DMS114 treated with DMSO at 0.1 percent for 48 hours (cell line): ENCODE measurements around the gene TFIP11.
"Not testable (repeated sequence)": the region's sequence is repeated elsewhere in the genome, so short reads cannot be mapped to it uniquely, and the experiment has no call there.

Experiments used
- DNase-seq: peaks from one replicate; lab custom pipeline; 2025; ENCODE audit not compliant: unreplicated experiment; lab: John Stamatoyannopoulos, UW

Gene TFIP11

DNA sequence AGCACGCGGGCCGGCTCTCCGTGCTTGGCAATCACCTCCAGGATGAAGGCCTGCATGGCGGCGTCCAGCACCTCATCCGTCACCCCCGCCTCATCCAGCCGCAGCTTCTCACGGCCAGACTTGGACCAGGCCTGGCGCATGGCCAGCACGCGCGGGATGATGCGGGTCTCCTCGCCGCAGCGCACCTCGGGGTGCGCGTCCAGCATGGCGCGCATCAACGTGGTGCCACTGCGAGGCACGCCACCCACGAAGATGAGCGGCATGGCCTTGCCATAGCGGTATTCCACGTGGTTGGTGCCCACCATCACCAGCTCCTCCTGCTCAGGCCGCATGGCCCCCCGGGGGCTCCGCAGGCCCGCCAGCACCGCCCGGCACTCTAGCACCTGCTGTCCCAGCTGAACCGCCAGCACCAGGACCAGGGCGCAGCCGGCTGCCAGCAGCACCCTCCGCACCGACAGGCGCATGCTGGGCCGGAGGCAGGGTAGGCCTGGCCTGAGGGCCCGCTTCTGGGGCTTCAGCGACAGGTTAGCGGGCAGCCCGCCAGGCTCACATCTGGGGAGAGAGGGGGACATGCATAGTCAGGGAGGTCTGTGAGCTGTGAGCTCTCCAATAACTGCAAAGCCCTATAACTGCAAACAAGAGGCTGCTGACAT lies 29.0 kb upstream of the TFIP11 start:
- no peak for DNase-seq

GRCh38 chr22:26540119-26540518 lies 27.8 kb upstream of the TFIP11 start:
- DNase-seq, result no peak

- no peak for DNase-seq
Observed at GRCh38 chr22:26536762-26537134, 24.5 kb upstream of the TFIP11 start.

GRCh38 chr22:26536056-26536761 lies 23.9 kb upstream of the TFIP11 start:
- no peak for DNase-seq

GRCh38 chr22:26535603-26535908 lies 23.3 kb upstream of the TFIP11 start:
- no peak for DNase-seq

GRCh38 chr22:26534874-26535602 lies 22.8 kb upstream of the TFIP11 start:
- no peak for DNase-seq

DNA sequence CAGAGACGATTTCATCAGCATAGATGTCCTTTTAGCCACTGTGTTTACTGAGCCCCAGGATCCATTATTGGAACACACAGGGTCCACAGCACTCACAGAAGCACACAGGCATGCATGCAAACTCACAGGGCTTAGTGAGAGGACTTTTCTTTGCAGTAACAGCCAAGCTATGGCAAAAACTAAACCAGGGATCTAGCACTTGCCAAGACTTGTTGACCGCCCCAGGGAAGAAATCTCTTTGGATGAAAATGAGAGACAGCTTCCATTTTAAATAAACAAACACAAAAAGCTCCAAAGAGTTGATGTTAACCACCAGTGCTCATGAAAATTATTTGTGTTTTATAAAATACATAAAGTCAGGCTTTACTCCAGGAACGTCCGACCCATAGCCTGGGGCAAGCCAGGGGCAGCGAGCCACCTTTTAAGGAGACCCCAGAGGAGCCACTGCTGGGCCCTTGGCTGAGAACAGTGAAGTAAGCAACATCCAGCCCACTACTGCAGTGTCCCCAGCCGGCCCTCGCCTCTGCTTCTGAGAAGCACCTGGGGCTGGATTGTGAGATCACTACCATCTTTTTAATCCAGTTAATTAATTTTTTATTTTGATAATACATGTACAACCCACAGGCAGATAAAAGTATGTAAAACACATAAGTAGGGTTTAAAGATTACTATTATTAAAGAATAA lies 22.0 kb upstream of the TFIP11 start:
- no peak for DNase-seq

GRCh38 chr22:26529345-26529744 lies 17.1 kb upstream of the TFIP11 start:
- DNase-seq, result no peak

- DNase-seq, result not testable (repeated sequence)
Observed at GRCh38 chr22:26528518-26528917, 16.2 kb upstream of the TFIP11 start.

- DNase-seq, result no peak
Observed at GRCh38 chr22:26527574-26528465, 15.5 kb upstream of the TFIP11 start.

- DNase-seq, result no peak
Observed at GRCh38 chr22:26527167-26527566, 14.9 kb upstream of the TFIP11 start.

DNA sequence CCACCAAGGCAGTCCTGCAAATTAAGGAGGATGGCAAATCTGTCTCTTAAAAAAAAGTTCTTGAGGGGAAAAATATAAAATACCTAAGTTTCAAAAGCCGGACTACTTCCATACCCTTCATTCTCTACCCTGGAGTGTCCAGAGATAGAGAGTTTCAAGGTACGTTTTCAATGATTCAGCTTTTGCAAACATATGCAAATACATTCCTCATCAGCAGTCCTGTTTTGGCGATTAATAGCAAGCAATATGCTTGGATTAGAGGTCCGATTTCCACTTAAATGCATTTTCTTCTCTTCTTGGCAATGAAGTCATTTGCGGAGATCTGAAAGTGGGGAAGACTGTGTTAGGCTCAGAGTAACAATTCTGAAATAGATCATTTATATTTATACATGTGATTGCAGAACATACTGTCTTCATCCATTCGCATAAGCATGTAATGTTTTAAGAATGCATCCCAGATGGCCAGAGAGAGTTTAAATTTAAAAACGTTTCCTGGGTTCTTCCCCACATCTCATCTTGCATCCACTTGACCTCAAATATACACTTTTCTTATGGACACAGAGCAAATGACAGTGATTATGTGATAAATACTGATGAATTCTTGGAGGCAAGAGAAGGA lies 13.8 kb upstream of the TFIP11 start:
- DNase-seq, result no peak

GRCh38 chr22:26524870-26525269 lies 12.6 kb upstream of the TFIP11 start:
- no peak for DNase-seq

DNA sequence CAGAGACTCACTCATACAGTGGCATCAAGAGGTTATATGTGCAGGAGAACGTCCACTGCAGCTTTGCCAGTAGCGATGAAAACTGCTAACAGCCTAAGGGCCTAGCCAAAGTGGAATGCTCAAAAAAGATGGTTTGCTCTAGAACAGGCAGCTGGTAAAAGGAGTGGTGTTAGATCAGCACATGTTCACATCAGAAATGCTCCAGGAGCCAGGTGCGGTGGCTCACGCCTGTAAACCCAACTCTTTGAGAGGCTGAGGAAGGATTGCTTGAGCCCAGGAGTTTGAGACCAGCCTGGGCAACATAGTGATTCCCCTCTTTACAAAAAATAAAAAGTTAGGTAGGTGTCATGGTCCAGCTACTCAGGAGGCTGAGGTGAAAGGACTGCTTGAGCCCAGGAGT lies 10.3 kb upstream of the TFIP11 start:
- no peak for DNase-seq

DNA sequence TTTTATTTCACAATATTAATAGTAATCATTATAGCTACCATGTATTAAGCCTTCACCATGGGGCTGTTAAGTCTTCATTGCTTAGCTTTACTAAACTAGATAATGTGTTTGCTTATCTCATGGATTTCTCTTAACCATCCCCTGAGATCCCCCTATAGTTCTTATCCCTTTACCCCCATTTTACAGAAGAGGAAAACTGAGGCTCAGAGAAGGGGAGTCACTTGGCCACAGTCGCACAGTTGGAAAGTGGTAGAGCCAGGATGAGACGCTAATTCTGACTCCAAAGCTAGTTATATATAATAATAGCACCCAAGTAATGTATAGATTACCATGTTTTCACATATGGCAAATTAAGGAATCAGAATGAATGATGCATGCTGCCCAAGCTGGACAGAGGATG lies 9.7 kb upstream of the TFIP11 start:
- no peak for DNase-seq

- no peak for DNase-seq
Observed at GRCh38 chr22:26517429-26517828, 5.2 kb upstream of the TFIP11 start.

GRCh38 chr22:26516503-26516902 lies 4.2 kb upstream of the TFIP11 start:
- no peak for DNase-seq

GRCh38 chr22:26515931-26516330 lies 3.7 kb upstream of the TFIP11 start:
- DNase-seq, result no peak

GRCh38 chr22:26514419-26515161 lies 2.3 kb upstream of the TFIP11 start:
- no peak for DNase-seq

DNA sequence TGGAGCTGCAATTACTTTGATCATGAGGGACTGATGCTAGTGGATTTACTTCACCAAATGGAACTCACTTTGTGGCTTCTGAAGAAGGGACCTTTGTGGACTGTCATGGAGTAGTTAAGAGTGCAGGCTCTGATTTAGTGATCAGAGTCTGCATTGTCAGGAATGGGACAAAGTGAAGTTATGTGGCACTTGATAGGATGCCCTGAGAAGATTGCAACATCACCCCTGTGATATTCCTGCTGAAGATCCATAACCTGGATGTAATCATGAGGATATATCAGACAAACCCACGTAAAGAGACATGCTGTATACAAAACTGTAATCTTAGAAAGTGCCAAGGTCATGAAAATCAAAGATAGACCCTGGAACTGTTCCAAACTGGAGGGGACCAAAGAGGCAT lies 1.6 kb upstream of the TFIP11 start:
- no peak for DNase-seq
